Endothelial cell (in vitro differentiated cells): ENCODE data around the gene ANKS1B. TPM values are rescaled to one million over a fixed set of nuclear protein-coding genes. Genes with fewer than 3 reads are reported as not detected.

Experiments
- DNase-seq: peaks from one replicate; pipeline ENCODE4 v3.0.0; 2021; ENCODE audit warnings: low spot score
- H3K27ac Mint-ChIP-seq: one replicate; pipeline ENCODE4 v1.8.0; 2021; ENCODE audit warnings: mixed read lengths, inconsistent platforms; ENCODE audit not compliant: unreplicated experiment
- H3K27me3 Mint-ChIP-seq: one replicate; pipeline ENCODE4 v1.8.0; 2021; ENCODE audit warnings: mild to moderate bottlenecking, moderate library complexity, mixed read lengths, inconsistent platforms; ENCODE audit not compliant: unreplicated experiment
- H3K36me3 Mint-ChIP-seq: one replicate; pipeline ENCODE4 v1.8.0; 2021; ENCODE audit warnings: mild to moderate bottlenecking, low read depth, mixed read lengths, inconsistent platforms; ENCODE audit not compliant: unreplicated experiment
- H3K4me1 Mint-ChIP-seq: one replicate; pipeline ENCODE4 v1.8.0; 2021; ENCODE audit warnings: mild to moderate bottlenecking, mixed read lengths, inconsistent platforms; ENCODE audit not compliant: unreplicated experiment
- H3K4me3 Mint-ChIP-seq: one replicate; pipeline ENCODE4 v1.8.0; 2021; ENCODE audit warnings: mild to moderate bottlenecking, mixed read lengths, inconsistent platforms; ENCODE audit not compliant: unreplicated experiment
- H3K9me3 Mint-ChIP-seq: one replicate; pipeline ENCODE4 v1.8.0; 2021; ENCODE audit warnings: mixed read lengths, inconsistent platforms; ENCODE audit not compliant: unreplicated experiment
- CTCF ChIP-seq: fragments of 200-600 bp; sonication (generic); IDR thresholded peaks from one replicate; pipeline ENCODE4 v1.5.0; 2021; ENCODE audit warnings: antibody characterized with exemption; ENCODE audit not compliant: unreplicated experiment
- total RNA-seq: library from RNA; stranded (reverse); fragmentation: NEBNext Ultra II Directional; extraction: Animal tissue kit (Norgen Biotek cat#: 25700); gene quantifications from one replicate; pipeline ENCODE4 v1.2.1, GENCODE V29; 2021; ENCODE audit not compliant: unreplicated experiment

ANKS1B gene
- total RNA-seq, 1 donor from 2014 or later: 2.6 TPM

- TF ChIP-seq CTCF: no peak
- H3K27me3 Mint-ChIP-seq: peaks cover 9% of the 10 kb centered on the region
- no peaks in the 10 kb centered on the region for H3K36me3 Mint-ChIP-seq
- H3K9me3 Mint-ChIP-seq: no peaks in the 10 kb centered on the region
- no peak overlapping the region for H3K4me3 Mint-ChIP-seq
- no peak for DNase-seq
- H3K4me1 Mint-ChIP-seq: peaks cover 3% of the 10 kb centered on the region
- H3K27ac Mint-ChIP-seq: no peak overlapping the region
Measured at GRCh38 chr12:98744680-98745079, 1240.1 kb downstream of the ANKS1B start.

- TF ChIP-seq CTCF: peak; percentile 48
- DNase-seq: peak; percentile 69
- Mint-ChIP-seq H3K4me3 (no peak overlapping the region), H3K27ac (no peak overlapping the region), H3K9me3 (no peaks in the 10 kb centered on the region), H3K4me1 (no peaks in the 10 kb centered on the region), H3K27me3 (peaks cover 6% of the 10 kb centered on the region), H3K36me3 (no peaks in the 10 kb centered on the region)
Measured at GRCh38 chr12:98743362-98743953, 1241.3 kb downstream of the ANKS1B start.

- no peaks in the 10 kb centered on the region for H3K4me1 Mint-ChIP-seq
- peaks cover 5% of the 10 kb centered on the region for H3K27me3 Mint-ChIP-seq
Measured at GRCh38 chr12:98741556-98742265, 1243.0 kb downstream of the ANKS1B start.

GRCh38 chr12:98741196-98741555 is 1243.6 kb downstream of the ANKS1B start:
- Mint-ChIP-seq H3K4me3 (no peak overlapping the region), H3K27ac (no peak overlapping the region), H3K9me3 (no peaks in the 10 kb centered on the region)

More at GRCh38 chr12:98741556-98742265, 1243.0 kb downstream of the ANKS1B start:
- no peak for TF ChIP-seq CTCF
- no peaks in the 10 kb centered on the region for H3K36me3 Mint-ChIP-seq
- DNase-seq: no peak
- no peaks in the 10 kb centered on the region for H3K9me3 Mint-ChIP-seq
- no peak overlapping the region for H3K4me3 Mint-ChIP-seq
- no peak overlapping the region for H3K27ac Mint-ChIP-seq

More at GRCh38 chr12:98741196-98741555, 1243.6 kb downstream of the ANKS1B start:
- Mint-ChIP-seq H3K27me3 (peaks cover 2% of the 10 kb centered on the region), H3K4me1 (no peaks in the 10 kb centered on the region), H3K36me3 (peaks cover 2% of the 10 kb centered on the region)
- DNase-seq: no peak
- no peak for TF ChIP-seq CTCF
